ENCODE measurements around the gene GPAM.

GRCh38 chr10:112187527-112187926 lies 4.0 kb upstream of the GPAM start:
- TF ChIP-seq POLR2AphosphoS5 (IDR thresholded peaks at IDR 0.05; ENCODE audit: low read depth, low read length) (no peak), POLR2A (IDR thresholded peaks at IDR 0.05; ENCODE audit: low read depth, low read length) (no peak)

All from GM12892 (cell line).